Measurements from ENCODE around the gene HTR3D.

DNA sequence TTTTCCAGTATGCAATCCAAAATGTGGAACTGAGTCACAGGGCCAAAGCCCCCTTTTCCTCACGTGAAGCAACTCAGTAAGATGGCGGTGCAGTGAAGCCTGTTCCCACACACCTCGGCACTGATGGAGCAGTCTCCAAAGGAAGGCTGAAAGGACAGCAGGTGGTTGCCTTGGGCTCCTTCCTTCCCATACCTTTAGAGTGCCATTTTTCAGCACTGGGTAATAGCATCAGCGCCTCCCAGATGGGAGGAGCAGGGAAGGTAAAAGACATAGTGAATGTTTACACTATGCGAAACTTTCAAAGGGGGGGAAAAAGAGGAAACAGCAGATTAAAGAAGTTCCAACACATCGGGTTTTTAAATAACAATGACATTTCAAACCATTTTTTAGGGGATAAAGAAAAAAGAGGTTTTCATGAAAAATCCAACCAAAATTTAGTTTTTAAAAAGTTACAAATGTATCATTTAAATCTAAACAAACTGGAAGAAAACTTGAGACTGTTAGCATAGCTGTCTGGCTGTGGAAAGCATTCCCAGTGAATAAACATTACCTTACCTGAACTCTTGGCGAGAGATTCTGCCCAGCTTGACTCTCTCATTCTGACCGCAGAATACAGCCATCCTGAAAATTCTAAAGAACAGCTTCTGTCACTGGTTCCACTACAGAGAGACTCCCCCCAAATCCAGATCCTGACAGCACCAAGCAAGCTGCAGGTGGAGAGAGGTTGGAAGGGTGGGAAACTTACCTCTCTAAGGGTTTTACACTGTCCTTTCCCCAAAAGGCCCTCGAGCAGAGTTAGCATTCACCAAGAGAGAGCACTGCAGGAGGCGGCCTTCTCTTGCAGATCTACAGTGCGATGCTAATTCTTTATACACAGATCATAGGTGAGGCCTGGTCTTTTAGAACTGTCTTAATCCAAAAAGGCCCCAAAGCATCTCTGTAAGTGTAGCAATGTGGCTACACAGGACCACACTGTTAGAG lies 46.5 kb upstream of the HTR3D start:
- TF ChIP-seq, protein P1, sequence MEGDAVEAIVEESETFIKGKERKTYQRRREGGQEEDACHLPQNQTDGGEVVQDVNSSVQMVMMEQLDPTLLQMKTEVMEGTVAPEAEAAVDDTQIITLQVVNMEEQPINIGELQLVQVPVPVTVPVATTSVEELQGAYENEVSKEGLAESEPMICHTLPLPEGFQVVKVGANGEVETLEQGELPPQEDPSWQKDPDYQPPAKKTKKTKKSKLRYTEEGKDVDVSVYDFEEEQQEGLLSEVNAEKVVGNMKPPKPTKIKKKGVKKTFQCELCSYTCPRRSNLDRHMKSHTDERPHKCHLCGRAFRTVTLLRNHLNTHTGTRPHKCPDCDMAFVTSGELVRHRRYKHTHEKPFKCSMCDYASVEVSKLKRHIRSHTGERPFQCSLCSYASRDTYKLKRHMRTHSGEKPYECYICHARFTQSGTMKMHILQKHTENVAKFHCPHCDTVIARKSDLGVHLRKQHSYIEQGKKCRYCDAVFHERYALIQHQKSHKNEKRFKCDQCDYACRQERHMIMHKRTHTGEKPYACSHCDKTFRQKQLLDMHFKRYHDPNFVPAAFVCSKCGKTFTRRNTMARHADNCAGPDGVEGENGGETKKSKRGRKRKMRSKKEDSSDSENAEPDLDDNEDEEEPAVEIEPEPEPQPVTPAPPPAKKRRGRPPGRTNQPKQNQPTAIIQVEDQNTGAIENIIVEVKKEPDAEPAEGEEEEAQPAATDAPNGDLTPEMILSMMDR (conservative IDR thresholded peaks at IDR 0.05; ENCODE audit: low read depth, low read length), result no peak
- TF ChIP-seq EZH2 (IDR thresholded peaks at IDR 0.05; ENCODE audit: borderline replicate concordance, low read depth, low read length, poor library complexity, severe bottlenecking), result no peak

All from A673 (cell line).